D721Med (cell line): ENCODE measurements around the gene CSNK2A3.
"Not testable (repeated sequence)": the region's sequence is repeated elsewhere in the genome, so short reads cannot be mapped to it uniquely, and the experiment has no call there.

ENCODE experiments used
- DNase-seq: peaks from one replicate; pipeline ENCODE4 v3.0.0; 2011; ENCODE audit warnings: low spot score; ENCODE audit not compliant: insufficient read length
- FAIRE-seq: peaks from 2 replicates; lab custom pipeline; 2011; peaks lifted over from hg19 to GRCh38; lab: Jason Lieb, UNC
- CTCF ChIP-seq: IDR thresholded peaks from 2 replicates; pipeline ENCODE4 v1.5.1; 2012; ENCODE audit warnings: mild to moderate bottlenecking, control low read depth; ENCODE audit not compliant: insufficient read depth; ENCODE audit errors: missing control alignments

Gene CSNK2A3

GRCh38 chr11:11370255-11370961, 17.4 kb upstream of the CSNK2A3 start:
- no peak for TF ChIP-seq CTCF

GRCh38 chr11:11366793-11367192, 13.7 kb upstream of the CSNK2A3 start:
- no peak for DNase-seq
- no peak for FAIRE-seq
- no peak for TF ChIP-seq CTCF

More at GRCh38 chr11:11370255-11370961, 17.4 kb upstream of the CSNK2A3 start:
- FAIRE-seq (no peak), DNase-seq (no peak)

GRCh38 chr11:11363674-11364073, 10.6 kb upstream of the CSNK2A3 start:
- DNase-seq: no peak
- no peak for TF ChIP-seq CTCF
- FAIRE-seq: no peak

GRCh38 chr11:11359611-11360010, 6.6 kb upstream of the CSNK2A3 start:
- DNase-seq (no peak), FAIRE-seq (no peak)
- no peak for TF ChIP-seq CTCF

GRCh38 chr11:11356842-11357241, 3.8 kb upstream of the CSNK2A3 start:
- no peak for FAIRE-seq
- DNase-seq: no peak
- TF ChIP-seq CTCF: no peak

- FAIRE-seq, DNase-seq: not testable (repeated sequence)
These were observed 1.2 kb downstream of the CSNK2A3 start for GRCh38 chr11:11351851-11352250.

GRCh38 chr11:11351042-11351586, 1.9 kb downstream of the CSNK2A3 start:
- DNase-seq (no peak), FAIRE-seq (no peak)
- TF ChIP-seq CTCF: no peak
